Activated T-helper 2 cell treated with anti-CD3 and anti-CD28 coated beads, Interferon-gamma antibody, Interleukin-2, Interleukin-4, amounts not matched to agents 10 μg/mL and 5 μg/mL and 100 μg/mL, durations not matched to agents 14 hours and 24 hours and 36 hours (primary cell): ENCODE measurements around the gene ALG9. TPM values are rescaled to one million over a fixed set of nuclear protein-coding genes. Genes with fewer than 3 reads are reported as not detected.

Experiments
- DNase-seq: peaks from one replicate; pipeline ENCODE4 v3.0.0; 2021; ENCODE audit warnings: low spot score
- H3K27ac Mint-ChIP-seq: one replicate; pipeline ENCODE4 v1.8.0; 2021; ENCODE audit warnings: mixed read lengths
- H3K27me3 Mint-ChIP-seq: one replicate; pipeline ENCODE4 v1.8.0; 2021; ENCODE audit warnings: low read depth, mixed read lengths
- H3K36me3 Mint-ChIP-seq: one replicate; pipeline ENCODE4 v1.8.0; 2021; ENCODE audit warnings: low read depth, mixed read lengths
- H3K4me1 Mint-ChIP-seq: one replicate; pipeline ENCODE4 v1.8.0; 2021; ENCODE audit warnings: low read depth, mixed read lengths
- H3K4me3 Mint-ChIP-seq: one replicate; pipeline ENCODE4 v1.8.0; 2021; ENCODE audit warnings: low read depth, mild to moderate bottlenecking, moderate library complexity, mixed read lengths
- H3K9me3 Mint-ChIP-seq: one replicate; pipeline ENCODE4 v1.8.0; 2021; ENCODE audit warnings: mixed read lengths
- intact Hi-C: fragments of 100-400 bp; cut with micrococcal nuclease; formaldehyde crosslinking; loops from one replicate; pipeline ENCODE4 v1.15.1; 2023
- total RNA-seq: library from RNA; stranded (reverse); gene quantifications from 2 replicates; pipeline ENCODE4 v1.2.3, GENCODE V29; 2022

The ALG9 gene
- total RNA-seq, 1 donor from 2014 or later, result 33.4 TPM

DNA sequence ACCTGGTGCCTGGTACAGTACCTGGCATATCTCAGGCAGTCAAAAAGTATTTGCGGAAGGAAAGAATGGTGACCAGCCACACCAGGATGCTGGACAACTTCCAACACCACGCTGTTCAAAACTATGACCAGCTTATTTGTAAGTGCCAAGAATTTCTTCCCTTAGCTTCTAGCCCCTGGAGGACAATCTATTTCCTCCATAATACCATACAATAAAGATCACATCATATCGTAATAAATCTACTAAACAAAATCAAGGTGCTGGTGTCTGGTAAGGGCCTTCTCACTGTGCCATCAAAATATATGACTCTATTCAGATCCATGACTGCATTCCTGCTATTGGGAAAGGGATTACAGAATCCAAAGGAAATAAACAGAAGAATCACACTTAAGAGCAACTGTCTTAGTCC, 51.5 kb downstream of the ALG9 start:
- peaks cover 17% of the 10 kb centered on the region for H3K36me3 Mint-ChIP-seq
- no peak for DNase-seq
- H3K9me3 Mint-ChIP-seq, result no peaks in the 10 kb centered on the region
- no peak overlapping the region for H3K27ac Mint-ChIP-seq
- intact Hi-C loops, result no loop called here
- peaks cover 9% of the 10 kb centered on the region for H3K4me1 Mint-ChIP-seq
- H3K4me3 Mint-ChIP-seq, result no peak overlapping the region
- H3K27me3 Mint-ChIP-seq, result no peaks in the 10 kb centered on the region

DNA sequence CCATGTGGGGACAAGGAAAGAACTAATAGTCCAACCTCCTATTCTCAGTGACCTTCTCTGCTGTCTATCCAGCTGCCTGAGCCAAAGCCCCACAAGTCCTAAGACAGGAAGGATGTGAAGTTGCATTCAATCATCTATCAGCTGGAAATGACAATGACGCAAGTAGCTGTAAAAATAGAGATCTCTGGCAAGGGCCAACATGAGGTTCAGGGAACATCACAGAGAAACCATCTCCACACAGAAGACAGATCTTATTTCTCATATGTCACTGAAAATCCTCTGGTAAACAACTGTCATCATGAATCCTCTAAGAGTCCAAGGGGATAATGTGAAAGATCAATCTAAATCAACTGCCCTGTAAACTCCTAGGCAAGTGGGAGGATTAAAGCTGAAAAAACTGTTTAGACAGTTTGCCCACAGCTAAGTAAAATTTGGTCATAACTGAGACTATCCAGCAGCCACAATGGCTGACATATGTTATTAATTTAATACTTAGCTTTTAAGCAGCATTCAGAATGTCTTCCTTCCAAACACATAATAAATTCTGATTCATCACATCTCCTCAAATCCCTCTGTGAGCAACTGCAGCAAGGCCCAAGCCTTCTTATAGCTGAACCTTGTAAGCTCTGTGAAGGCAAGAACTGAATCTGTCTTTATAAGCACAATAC, 52.1 kb downstream of the ALG9 start:
- Mint-ChIP-seq H3K4me3 (no peak overlapping the region), H3K27ac (no peak overlapping the region), H3K36me3 (peaks cover 16% of the 10 kb centered on the region), H3K9me3 (no peaks in the 10 kb centered on the region), H3K4me1 (peaks cover 9% of the 10 kb centered on the region), H3K27me3 (no peaks in the 10 kb centered on the region)
- intact Hi-C loops, result no loop called here
- no peak for DNase-seq

DNA sequence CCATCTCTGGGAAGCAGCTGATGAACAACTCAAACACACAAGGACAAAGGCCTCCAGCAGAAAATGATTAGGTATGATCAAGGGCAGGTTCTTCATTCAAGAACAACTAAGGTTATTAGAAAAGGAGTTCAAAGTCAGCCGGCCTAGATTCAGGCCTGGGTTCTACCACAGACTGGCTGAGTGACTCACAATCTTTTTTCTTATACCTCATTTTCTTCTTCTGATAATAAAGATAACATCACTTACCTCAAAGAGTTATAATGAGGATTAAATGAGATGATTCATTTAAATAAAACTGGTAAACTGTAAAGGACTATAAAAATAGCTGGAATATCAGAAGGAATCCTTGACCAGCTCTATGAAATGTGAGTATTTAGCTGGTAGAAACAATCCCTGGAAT, 55.9 kb downstream of the ALG9 start:
- H3K4me1 Mint-ChIP-seq, result peaks cover 9% of the 10 kb centered on the region
- no peaks in the 10 kb centered on the region for H3K9me3 Mint-ChIP-seq
- H3K27me3 Mint-ChIP-seq, result no peaks in the 10 kb centered on the region
- no peak overlapping the region for H3K27ac Mint-ChIP-seq
- H3K4me3 Mint-ChIP-seq, result no peak overlapping the region
- H3K36me3 Mint-ChIP-seq, result peaks cover 24% of the 10 kb centered on the region
- no peak for DNase-seq
- intact Hi-C loops, result no loop called here

DNA sequence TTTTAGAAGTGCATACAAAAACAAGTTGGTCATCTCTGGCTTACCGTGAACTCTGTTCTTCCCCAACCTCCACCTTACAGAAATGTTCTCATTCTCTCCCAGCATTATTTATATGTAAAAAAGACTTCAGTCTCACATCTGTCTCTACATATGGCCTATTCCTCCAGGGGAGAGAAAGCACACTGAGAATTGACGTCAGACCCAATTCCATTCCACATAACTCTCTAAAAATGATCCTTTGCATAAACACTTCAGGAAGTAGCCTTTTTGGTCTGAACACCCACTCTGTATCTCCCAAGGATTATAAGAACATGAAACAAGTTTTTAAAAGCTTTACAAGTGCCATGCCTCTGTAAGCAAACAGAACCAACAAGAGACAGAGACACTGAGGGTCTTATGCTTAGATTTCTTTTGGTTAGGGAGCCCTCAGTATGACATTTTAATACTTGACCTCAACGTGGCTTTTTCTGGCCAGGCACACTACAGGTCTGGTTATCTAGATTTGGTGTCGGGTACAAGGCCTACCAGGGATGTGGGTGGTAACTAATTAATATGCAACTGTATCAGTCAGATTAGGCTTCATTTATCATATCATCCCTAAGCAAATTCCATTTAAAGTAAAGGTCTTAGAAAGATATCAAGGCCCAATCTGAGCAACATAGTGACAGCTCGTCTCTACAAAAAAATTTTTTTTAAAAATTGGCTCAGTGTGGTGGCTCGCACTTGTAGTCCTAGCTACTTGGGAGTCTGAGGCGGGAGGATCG, 56.6 kb downstream of the ALG9 start:
- H3K27me3 Mint-ChIP-seq, result no peaks in the 10 kb centered on the region
- H3K36me3 Mint-ChIP-seq, result peaks cover 27% of the 10 kb centered on the region
- no peaks in the 10 kb centered on the region for H3K9me3 Mint-ChIP-seq
- H3K4me3 Mint-ChIP-seq, result no peak overlapping the region
- intact Hi-C loops, result no loop called here
- H3K27ac Mint-ChIP-seq, result no peak overlapping the region
- no peak for DNase-seq
- H3K4me1 Mint-ChIP-seq, result peaks cover 9% of the 10 kb centered on the region

DNA sequence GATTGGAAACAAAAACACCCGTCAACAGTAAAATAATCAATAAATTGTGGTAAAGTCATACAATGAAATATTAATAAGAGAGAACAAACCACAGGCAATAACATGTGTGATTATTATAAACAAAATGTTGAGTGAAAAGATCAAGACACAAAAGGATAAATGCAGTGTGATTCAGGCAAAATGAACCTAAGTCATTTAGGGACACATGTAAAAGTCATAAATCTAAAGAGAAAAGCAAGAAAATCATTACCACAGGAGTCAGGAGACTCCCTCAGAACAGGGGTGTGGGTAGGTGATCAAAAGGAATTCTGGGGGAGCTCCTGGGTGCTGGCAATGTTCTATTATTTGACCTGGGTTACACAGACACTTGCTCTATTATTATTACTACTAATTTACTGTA, 57.3 kb downstream of the ALG9 start:
- no peak for DNase-seq
- intact Hi-C loops, result no loop called here
- peaks cover 31% of the 10 kb centered on the region for H3K36me3 Mint-ChIP-seq
- H3K27ac Mint-ChIP-seq, result no peak overlapping the region
- peaks cover 9% of the 10 kb centered on the region for H3K4me1 Mint-ChIP-seq
- no peaks in the 10 kb centered on the region for H3K27me3 Mint-ChIP-seq
- H3K9me3 Mint-ChIP-seq, result no peaks in the 10 kb centered on the region
- no peak overlapping the region for H3K4me3 Mint-ChIP-seq

DNA sequence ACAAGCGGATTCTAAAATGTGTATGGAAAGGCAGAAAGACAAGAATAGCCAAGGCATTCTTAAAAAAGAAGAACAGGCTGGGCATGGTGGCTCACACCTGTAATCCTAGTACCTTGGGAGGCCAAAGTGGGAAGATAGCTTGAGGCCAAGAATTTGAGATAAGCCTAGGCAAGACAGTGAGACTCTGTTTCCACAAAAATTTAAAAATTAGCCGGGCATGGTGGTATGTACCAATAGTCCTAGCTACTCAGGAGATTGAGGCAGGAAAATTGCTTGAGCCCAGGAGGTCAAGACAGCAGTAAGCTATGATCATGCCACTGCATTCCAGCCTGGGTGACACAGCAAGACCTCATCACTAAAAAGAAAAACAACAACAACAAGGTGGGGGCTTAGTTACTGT, 59.2 kb downstream of the ALG9 start:
- Mint-ChIP-seq H3K27ac (no peak overlapping the region), H3K36me3 (peaks cover 39% of the 10 kb centered on the region), H3K4me3 (no peak overlapping the region), H3K9me3 (no peaks in the 10 kb centered on the region), H3K27me3 (no peaks in the 10 kb centered on the region), H3K4me1 (peaks cover 9% of the 10 kb centered on the region)
- DNase-seq, result no peak
- intact Hi-C loops, result no loop called here

DNA sequence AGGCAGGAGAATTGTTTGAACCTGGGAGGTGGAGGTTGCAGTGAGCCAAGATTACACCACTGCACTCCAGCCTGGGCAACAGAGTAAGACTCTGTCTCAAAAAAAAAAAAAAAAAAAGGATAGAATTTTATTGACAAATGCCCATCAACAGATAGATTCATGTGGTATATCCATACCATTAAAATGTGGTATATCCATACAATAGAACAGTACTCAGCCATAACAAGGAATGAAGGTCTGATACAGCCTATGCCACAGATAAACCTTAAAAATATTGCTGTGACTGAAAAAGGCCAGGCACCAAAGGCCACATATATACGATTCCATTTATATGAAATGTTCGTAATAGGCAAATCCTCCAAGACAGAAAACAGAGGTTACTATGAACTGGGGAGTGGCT, 59.9 kb downstream of the ALG9 start:
- H3K27ac Mint-ChIP-seq, result no peak overlapping the region
- H3K4me1 Mint-ChIP-seq, result peaks cover 6% of the 10 kb centered on the region
- H3K27me3 Mint-ChIP-seq, result no peaks in the 10 kb centered on the region
- H3K9me3 Mint-ChIP-seq, result no peaks in the 10 kb centered on the region
- peaks cover 39% of the 10 kb centered on the region for H3K36me3 Mint-ChIP-seq
- H3K4me3 Mint-ChIP-seq, result no peak overlapping the region
- intact Hi-C loops, result no loop called here
- no peak for DNase-seq

DNA sequence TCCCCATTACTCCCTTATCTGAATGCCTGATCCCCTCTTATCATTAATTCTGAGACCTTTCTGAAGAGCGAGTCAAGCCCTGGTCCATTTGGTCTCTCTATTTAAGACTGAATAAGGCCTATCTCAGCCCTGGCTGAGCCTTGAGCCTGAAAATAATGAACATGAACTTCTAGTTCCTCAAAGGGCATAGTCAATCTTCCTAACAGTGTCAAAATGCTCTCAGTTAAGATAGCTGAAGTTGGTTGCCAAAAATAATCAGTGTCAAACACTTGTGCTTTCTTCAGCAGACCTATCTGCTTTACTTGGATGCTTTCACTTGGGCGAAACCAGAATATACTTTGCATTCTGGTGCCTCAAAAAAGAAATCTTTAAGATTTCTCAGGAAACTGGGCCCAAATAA, 62.5 kb downstream of the ALG9 start:
- Mint-ChIP-seq H3K27ac (no peak overlapping the region), H3K27me3 (no peaks in the 10 kb centered on the region), H3K9me3 (no peaks in the 10 kb centered on the region), H3K4me3 (no peak overlapping the region), H3K36me3 (peaks cover 47% of the 10 kb centered on the region), H3K4me1 (no peaks in the 10 kb centered on the region)
- intact Hi-C loops, result no loop called here
- no peak for DNase-seq

DNA sequence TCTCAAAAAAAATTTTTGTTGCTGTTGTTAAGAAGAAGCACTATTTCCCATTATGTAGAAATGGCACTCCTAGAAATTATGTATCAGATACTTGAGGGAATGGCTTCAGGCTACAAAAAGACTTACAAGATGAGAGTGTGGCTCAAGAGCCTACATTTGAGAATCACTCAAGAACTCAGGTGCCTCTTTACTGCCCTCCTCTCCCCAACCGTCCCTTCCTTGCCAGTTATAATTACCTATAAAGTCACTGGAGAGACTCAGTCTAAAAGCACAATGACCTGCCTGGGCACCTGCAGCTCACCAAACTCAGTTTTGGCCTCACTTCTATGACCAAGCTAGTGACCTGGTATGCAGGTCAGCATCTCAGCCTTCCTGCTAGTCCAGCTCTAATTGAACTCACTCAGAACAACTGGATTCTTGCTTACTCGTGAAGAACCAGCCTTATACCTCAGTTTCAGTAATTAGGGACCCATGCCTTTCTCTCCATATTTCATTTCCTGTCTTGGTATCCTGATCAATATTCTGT, 63.3 kb downstream of the ALG9 start:
- Mint-ChIP-seq H3K27ac (no peak overlapping the region), H3K36me3 (peaks cover 44% of the 10 kb centered on the region), H3K4me1 (no peaks in the 10 kb centered on the region), H3K4me3 (no peak overlapping the region), H3K27me3 (no peaks in the 10 kb centered on the region), H3K9me3 (no peaks in the 10 kb centered on the region)
- DNase-seq, result no peak
- intact Hi-C loops, result no loop called here

DNA sequence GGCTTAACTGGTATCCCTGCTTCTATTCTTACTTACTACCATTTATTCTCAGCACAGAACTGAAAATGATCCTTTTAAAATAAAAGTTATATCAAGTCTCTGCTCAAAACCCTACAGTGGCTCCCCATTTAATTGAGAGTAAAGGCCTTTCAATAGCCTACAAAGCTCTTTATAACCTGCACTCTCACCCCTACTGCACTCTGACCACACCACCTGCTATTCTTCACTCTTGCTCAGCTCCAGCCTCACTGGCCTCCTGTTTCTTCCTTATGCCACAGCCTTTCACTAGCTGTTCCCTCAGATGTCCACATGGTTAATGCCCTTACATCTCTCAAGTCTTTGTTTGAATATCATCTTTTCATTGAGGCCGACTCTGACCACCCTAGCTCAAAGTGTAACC, 64.3 kb downstream of the ALG9 start:
- Mint-ChIP-seq H3K9me3 (no peaks in the 10 kb centered on the region), H3K36me3 (peaks cover 36% of the 10 kb centered on the region), H3K27me3 (no peaks in the 10 kb centered on the region), H3K4me1 (no peaks in the 10 kb centered on the region), H3K27ac (no peak overlapping the region), H3K4me3 (no peak overlapping the region)
- no peak for DNase-seq
- intact Hi-C loops, result no loop called here

DNA sequence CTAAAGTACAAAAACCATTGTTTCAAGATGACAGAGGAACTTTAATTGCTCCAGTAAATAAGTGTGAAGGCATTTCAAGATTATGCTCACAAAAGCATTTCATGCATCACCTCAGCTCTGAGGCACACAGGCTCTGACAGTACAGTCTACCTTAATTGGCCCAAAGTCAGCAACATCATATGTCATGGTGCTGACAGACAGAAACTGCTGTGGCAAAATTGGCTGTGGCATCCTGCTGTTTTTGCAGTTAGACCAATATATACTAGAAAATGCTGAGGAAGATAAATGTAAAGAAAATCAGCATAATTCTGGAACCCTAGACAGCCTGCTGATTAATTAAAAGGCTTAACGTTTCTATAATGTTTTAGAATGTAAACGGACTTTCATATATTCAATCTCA, 70.2 kb downstream of the ALG9 start:
- no peaks in the 10 kb centered on the region for H3K27me3 Mint-ChIP-seq
- no peak for DNase-seq
- no peak overlapping the region for H3K27ac Mint-ChIP-seq
- intact Hi-C loops, result no loop called here
- peaks cover 45% of the 10 kb centered on the region for H3K36me3 Mint-ChIP-seq
- H3K4me3 Mint-ChIP-seq, result no peak overlapping the region
- H3K9me3 Mint-ChIP-seq, result no peaks in the 10 kb centered on the region
- H3K4me1 Mint-ChIP-seq, result peaks cover 4% of the 10 kb centered on the region

DNA sequence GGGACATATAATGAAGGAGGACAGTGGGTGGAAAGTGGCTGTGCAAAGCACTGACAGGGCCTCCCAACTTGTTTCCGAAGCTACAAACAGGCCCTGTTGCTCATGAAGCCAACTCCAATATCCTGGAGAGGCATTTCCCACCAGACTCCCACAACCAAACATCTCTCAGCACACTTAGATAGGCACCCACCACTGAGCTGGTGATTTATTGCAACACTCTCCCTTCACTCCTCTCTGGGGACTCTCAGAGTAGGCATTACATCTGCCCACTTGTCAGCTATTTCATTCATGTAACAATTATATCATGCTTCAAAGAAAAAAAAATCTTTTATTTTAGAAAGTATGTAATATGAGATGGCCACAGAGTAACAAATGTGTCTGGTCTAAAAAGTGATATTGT, 73.1 kb downstream of the ALG9 start:
- Mint-ChIP-seq H3K4me1 (peaks cover 4% of the 10 kb centered on the region), H3K36me3 (peaks cover 34% of the 10 kb centered on the region), H3K27ac (no peak overlapping the region), H3K9me3 (no peaks in the 10 kb centered on the region), H3K27me3 (no peaks in the 10 kb centered on the region), H3K4me3 (no peak overlapping the region)
- intact Hi-C loops, result no loop called here
- no peak for DNase-seq

DNA sequence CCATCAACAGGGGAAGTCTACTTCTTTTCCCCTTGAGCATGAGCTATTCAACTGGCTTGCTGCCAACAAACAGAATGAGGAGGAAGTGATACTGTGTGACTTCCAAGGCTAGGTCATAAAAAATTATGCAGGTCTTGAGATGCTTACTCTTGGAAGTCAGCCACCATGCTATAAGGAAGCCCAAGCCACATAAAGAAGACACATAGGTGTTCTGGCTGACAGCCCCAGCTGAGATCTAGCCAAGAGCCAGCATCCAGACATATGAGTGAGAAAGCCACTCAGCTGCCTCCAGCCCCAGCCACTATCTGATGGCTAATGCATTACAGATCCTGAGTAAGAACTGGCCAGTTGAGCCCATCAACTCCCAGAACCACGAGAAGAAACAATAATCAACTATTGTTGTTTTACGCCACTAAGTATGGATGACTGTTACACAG, 74.2 kb downstream of the ALG9 start:
- Mint-ChIP-seq H3K27ac (no peak overlapping the region), H3K9me3 (no peaks in the 10 kb centered on the region), H3K4me1 (peaks cover 4% of the 10 kb centered on the region), H3K36me3 (peaks cover 33% of the 10 kb centered on the region), H3K27me3 (no peaks in the 10 kb centered on the region), H3K4me3 (no peak overlapping the region)
- no peak for DNase-seq
- intact Hi-C loops, result no loop called here
